ENCODE measurements around the gene RASGRP2.

DNA sequence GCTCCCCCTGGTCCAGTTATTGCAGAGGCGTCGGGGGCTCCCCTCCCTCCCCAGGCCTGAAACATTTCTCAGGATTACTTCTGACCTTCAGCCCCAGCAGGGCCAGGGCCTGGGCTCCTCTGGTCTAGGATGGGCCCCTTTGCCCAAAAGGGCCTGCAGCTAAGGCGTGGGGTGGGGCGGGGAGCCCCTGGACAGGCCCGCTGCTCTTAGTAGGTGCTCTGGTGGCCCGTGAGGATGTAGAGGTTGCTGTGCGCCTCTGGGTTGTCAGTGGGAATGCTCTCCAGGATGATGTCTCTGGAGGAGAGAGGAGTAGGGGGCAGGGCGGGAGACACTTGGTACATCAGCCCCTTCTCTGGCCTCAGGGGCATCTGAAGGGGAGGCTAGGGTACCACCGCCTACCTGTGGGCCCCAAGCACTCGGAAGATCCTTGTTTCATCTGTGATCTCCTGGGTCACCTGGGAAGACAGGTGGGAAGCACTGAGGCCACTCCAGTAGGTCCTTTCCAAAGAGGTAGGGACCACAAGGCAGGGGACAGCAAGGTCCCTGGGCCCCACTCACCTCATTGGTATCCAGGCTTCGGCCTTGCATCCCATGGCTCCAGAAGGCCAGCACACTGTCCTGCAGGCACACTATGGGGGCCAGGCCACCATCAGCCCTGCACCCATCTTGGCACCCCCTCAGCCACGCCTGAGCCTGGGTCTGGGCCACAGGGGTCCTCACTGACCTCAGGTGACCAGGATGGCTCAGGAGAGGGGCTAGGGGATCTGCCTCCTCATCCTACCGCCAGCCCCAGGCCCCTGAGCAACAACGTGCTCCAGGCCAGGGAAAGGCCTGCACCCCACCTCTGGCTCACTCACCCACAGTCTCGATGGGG lies 45.6 kb upstream of the RASGRP2 start:
- TF ChIP-seq, protein P1, sequence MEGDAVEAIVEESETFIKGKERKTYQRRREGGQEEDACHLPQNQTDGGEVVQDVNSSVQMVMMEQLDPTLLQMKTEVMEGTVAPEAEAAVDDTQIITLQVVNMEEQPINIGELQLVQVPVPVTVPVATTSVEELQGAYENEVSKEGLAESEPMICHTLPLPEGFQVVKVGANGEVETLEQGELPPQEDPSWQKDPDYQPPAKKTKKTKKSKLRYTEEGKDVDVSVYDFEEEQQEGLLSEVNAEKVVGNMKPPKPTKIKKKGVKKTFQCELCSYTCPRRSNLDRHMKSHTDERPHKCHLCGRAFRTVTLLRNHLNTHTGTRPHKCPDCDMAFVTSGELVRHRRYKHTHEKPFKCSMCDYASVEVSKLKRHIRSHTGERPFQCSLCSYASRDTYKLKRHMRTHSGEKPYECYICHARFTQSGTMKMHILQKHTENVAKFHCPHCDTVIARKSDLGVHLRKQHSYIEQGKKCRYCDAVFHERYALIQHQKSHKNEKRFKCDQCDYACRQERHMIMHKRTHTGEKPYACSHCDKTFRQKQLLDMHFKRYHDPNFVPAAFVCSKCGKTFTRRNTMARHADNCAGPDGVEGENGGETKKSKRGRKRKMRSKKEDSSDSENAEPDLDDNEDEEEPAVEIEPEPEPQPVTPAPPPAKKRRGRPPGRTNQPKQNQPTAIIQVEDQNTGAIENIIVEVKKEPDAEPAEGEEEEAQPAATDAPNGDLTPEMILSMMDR (conservative IDR thresholded peaks at IDR 0.05; ENCODE audit: low read depth, low read length) = no peak
- no peak for TF ChIP-seq EZH2 (IDR thresholded peaks at IDR 0.05; ENCODE audit: low read length, unreplicated experiment)
- no peak for TF ChIP-seq EZH2phosphoT487 (IDR thresholded peaks at IDR 0.05; ENCODE audit: borderline replicate concordance, low read length)

All from PC-3 (cell line).